Mucosa of descending colon (tissue), 3 donors: ENCODE measurements around the gene HK3. TPM values are rescaled to one million over a fixed set of nuclear protein-coding genes. Genes with fewer than 3 reads are reported as not detected.

Source experiments
- ATAC-seq: fragments of 200-7000 bp; cut with Tn5 transposase; one replicate; pipeline ENCODE4 v1.9.1; 2020; ENCODE audit warnings: mild to moderate bottlenecking, moderate library complexity
- DNase-seq, 3 donors: peaks; one replicate each; pipeline ENCODE4 v3.0.0-alpha.2; 2020
- H3K36me3 ChIP-seq: fragments of 200-600 bp; one replicate; pipeline ENCODE4 v1.8.0; 2021; ENCODE audit warnings: low read depth, mild to moderate bottlenecking
- H3K4me1 ChIP-seq: fragments of 200-600 bp; one replicate; pipeline ENCODE4 v1.8.0; 2021; ENCODE audit warnings: low read depth, mild to moderate bottlenecking
- H3K4me3 ChIP-seq: fragments of 200-600 bp; one replicate; pipeline ENCODE4 v1.8.0; 2021; ENCODE audit warnings: mild to moderate bottlenecking
- H3K9me3 ChIP-seq: fragments of 200-600 bp; one replicate; pipeline ENCODE4 v1.8.0; 2021; ENCODE audit warnings: mild to moderate bottlenecking
- CTCF ChIP-seq: fragments of 200-600 bp; IDR thresholded peaks from one replicate; pipeline ENCODE4 v1.8.0; 2022; ENCODE audit warnings: antibody characterized with exemption, mild to moderate bottlenecking
- intact Hi-C, 2 donors: fragments of 100-400 bp; cut with DNase I in 1 of 2; cut with micrococcal nuclease in 1 of 2; formaldehyde crosslinking; loops; one replicate each; pipeline versions ENCODE4 v1.11.0 to v1.11.1; 2022; cut with DNase I, micrococcal nuclease
- total RNA-seq, 3 donors: library from RNA; stranded (reverse); fragmentation: NEBNext Ultra II Directional in 2 of 3; extraction: Animal tissue kit (Norgen Biotek cat#: 25700) in 2 of 3; gene quantifications; one replicate each; pipeline versions ENCODE4 v1.2.1 to v1.2.4, GENCODE V29; 2021 to 2023
- donor health status: DM: no; HTN: no; CAD: no; lungs with moderate emphysema.
- donor health status: DM: no; HTN: no; CAD: no.
- donor health status: DM: no; HTN: yes; CAD: no.

HK3 gene
- total RNA-seq, 3 donors from 2014 or later = 2.4 to 12.8 (median 7.7) TPM

- H3K36me3 ChIP-seq = no peaks in the 10 kb centered on the region
- intact Hi-C loops = no loop called here
- ATAC-seq (no peak), DNase-seq (no peak)
- no peaks in the 10 kb centered on the region for H3K9me3 ChIP-seq
- H3K4me1 ChIP-seq = no peaks in the 10 kb centered on the region
- no peak overlapping the region for H3K4me3 ChIP-seq
- TF ChIP-seq CTCF = no peak
These were observed 50.5 kb downstream of the HK3 start for GRCh38 chr5:176848651-176849050.

DNA sequence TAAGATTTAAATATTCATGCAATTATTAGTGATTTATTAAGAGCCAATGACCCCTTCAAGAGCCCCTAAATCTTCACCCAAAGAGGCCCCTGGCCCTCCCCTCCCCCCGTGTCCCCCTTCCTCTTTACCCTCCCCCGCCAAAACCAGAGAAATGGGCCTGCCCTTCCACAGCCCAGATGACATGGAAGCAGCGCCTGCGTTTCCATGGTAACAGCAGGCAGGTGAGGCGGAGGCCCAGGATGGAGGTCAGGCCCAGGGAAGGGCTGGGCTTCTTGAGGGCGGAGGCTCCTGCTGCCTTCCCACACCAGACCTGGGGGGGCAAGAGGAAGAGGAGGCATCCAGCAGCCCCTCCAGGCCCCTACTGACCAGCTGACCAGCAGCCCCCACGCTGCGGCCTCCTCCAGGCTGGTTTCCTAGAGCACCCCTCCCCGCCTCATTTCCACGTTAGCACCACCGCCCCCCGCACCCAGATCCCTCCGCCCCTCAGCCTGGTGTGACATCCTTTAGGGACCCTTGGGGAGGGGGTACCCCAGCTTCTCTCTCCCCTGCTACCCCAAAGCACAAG lies 51.3 kb downstream of the HK3 start:
- Histone ChIP-seq H3K4me3 (no peak overlapping the region), H3K4me1 (no peaks in the 10 kb centered on the region), H3K36me3 (no peaks in the 10 kb centered on the region), H3K9me3 (no peaks in the 10 kb centered on the region)
- intact Hi-C loops = no loop called here
- ATAC-seq = no peak
- TF ChIP-seq CTCF = no peak
- DNase-seq = no peak

DNA sequence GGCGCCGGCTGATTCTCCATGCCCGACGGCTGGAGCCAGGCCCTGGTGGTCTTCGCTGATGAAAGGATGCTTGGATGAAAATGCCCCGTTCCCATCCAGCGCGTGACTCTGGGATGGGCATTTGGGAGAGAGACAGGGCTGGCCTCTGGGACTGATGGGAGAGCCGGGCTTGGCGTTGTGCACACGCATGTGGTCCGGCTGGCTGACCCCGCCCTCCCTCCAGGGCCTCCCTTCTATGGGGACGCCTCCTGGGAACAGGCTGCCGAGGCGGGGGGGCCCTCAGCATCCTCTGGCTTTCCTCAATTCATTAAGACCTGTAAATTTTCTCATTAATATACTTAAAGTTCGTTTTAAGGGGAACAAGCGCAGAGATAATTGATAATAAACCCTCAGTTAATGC lies 52.0 kb downstream of the HK3 start:
- ATAC-seq (no peak), DNase-seq (no peak)
- intact Hi-C loops = no loop called here
- TF ChIP-seq CTCF = no peak
- Histone ChIP-seq H3K36me3 (no peaks in the 10 kb centered on the region), H3K4me3 (no peak overlapping the region), H3K4me1 (no peaks in the 10 kb centered on the region), H3K9me3 (no peaks in the 10 kb centered on the region)

GRCh38 chr5:176846335-176847140 lies 52.6 kb downstream of the HK3 start:
- no peaks in the 10 kb centered on the region for H3K36me3 ChIP-seq
- DNase-seq (no peak), ATAC-seq (peak; percentile 36)
- H3K9me3 ChIP-seq = no peaks in the 10 kb centered on the region
- intact Hi-C loops = no loop called here
- no peak overlapping the region for H3K4me3 ChIP-seq
- no peaks in the 10 kb centered on the region for H3K4me1 ChIP-seq
- no peak for TF ChIP-seq CTCF

DNA sequence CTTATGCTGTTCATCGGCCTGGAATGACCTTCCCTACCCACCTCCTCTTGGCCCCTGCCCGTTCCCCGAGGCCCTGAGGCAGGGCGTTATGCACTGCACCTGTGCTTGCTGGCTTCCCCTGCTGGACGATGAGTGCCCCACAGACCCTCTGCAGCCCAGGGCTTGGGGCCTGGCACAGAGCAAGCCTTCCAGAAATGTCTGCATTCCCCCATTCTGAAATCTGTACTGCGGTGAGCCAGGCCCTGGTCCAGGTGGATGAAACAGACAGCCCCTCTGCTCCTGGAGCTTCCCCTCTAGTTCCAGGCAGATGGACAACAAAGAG lies 53.8 kb downstream of the HK3 start:
- no peak for TF ChIP-seq CTCF
- Histone ChIP-seq H3K4me1 (no peaks in the 10 kb centered on the region), H3K9me3 (no peaks in the 10 kb centered on the region), H3K4me3 (no peak overlapping the region), H3K36me3 (no peaks in the 10 kb centered on the region)
- DNase-seq = no peak
- no peak for ATAC-seq
- intact Hi-C loops = no loop called here
